Measurements from ENCODE around the gene E4F1. TPM values are rescaled to one million over a fixed set of nuclear protein-coding genes. Genes with fewer than 3 reads are reported as not detected.

The E4F1 gene
- total RNA-seq, 1 donor from 2014 or later = 33.7 TPM

GRCh38 chr16:2206420-2206779 lies 17.0 kb upstream of the E4F1 start:
- peak overlapping the region; percentile 82 for H3K4me3 ChIP-seq (ENCODE audit: low read depth, low read length)
- TF ChIP-seq CTCF (conservative IDR thresholded peaks at IDR 0.05; ENCODE audit: low read depth, low read length) = no peak
- no peak for DNase-seq (ENCODE audit: low read depth)

GRCh38 chr16:2206780-2207433 lies 16.5 kb upstream of the E4F1 start:
- no peak overlapping the region for H3K4me3 ChIP-seq (ENCODE audit: low read depth, low read length)
- no peak for TF ChIP-seq CTCF (conservative IDR thresholded peaks at IDR 0.05; ENCODE audit: low read depth, low read length)
- DNase-seq (ENCODE audit: low read depth) = no peak

- H3K4me3 ChIP-seq (ENCODE audit: low read depth, low read length) = no peak overlapping the region
- DNase-seq (ENCODE audit: low read depth) = no peak
- TF ChIP-seq CTCF (conservative IDR thresholded peaks at IDR 0.05; ENCODE audit: low read depth, low read length) = no peak
Measured at GRCh38 chr16:2207872-2208271, 15.5 kb upstream of the E4F1 start.

- H3K4me3 ChIP-seq (ENCODE audit: low read depth, low read length) = no peak overlapping the region
- TF ChIP-seq CTCF (conservative IDR thresholded peaks at IDR 0.05; ENCODE audit: low read depth, low read length) = no peak
- DNase-seq (ENCODE audit: low read depth) = no peak
Measured at GRCh38 chr16:2208308-2208707, 15.1 kb upstream of the E4F1 start.

GRCh38 chr16:2208772-2209171 lies 14.6 kb upstream of the E4F1 start:
- TF ChIP-seq CTCF (conservative IDR thresholded peaks at IDR 0.05; ENCODE audit: low read depth, low read length) = no peak
- no peak overlapping the region for H3K4me3 ChIP-seq (ENCODE audit: low read depth, low read length)
- DNase-seq (ENCODE audit: low read depth) = no peak

GRCh38 chr16:2209258-2210008 lies 14.0 kb upstream of the E4F1 start:
- TF ChIP-seq CTCF (conservative IDR thresholded peaks at IDR 0.05; ENCODE audit: low read depth, low read length) = no peak
- no peak for DNase-seq (ENCODE audit: low read depth)
- H3K4me3 ChIP-seq (ENCODE audit: low read depth, low read length) = no peak overlapping the region

GRCh38 chr16:2210009-2210332 lies 13.4 kb upstream of the E4F1 start:
- TF ChIP-seq CTCF (conservative IDR thresholded peaks at IDR 0.05; ENCODE audit: low read depth, low read length) = no peak
- no peak for DNase-seq (ENCODE audit: low read depth)
- H3K4me3 ChIP-seq (ENCODE audit: low read depth, low read length) = no peak overlapping the region

Data from epithelial cell of proximal tubule (primary cell).